Activated T-cell treated with anti-CD3 and anti-CD28 coated beads for 4 hours (primary cell): ENCODE results near the gene ANTXR1.

Experiments
- DNase-seq: peaks from one replicate; pipeline ENCODE4 v3.0.0-alpha.2; 2020

Gene ANTXR1

GRCh38 chr2:69036926-69037325, 23.9 kb downstream of the ANTXR1 start:
- DNase-seq, result no peak

DNA sequence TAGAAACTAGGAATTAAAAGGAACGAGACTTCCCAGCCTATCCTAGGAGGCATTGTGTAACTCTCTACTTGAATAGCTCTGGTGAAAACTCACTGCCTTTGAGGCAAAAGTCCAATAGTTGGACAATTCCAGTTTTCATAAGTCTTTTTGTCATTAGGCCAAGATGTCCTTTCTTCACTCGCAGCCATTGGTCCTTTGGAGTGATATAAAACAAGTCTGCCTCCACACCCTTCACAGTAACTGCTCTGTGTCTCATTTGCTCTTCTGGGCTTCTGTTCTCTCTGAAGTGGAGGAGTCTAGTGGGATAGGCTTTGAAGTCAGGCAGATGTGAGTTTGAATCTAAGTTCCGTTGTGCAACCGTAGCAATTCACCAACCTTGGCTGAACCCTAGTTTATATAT, 28.2 kb downstream of the ANTXR1 start:
- DNase-seq, result no peak

DNA sequence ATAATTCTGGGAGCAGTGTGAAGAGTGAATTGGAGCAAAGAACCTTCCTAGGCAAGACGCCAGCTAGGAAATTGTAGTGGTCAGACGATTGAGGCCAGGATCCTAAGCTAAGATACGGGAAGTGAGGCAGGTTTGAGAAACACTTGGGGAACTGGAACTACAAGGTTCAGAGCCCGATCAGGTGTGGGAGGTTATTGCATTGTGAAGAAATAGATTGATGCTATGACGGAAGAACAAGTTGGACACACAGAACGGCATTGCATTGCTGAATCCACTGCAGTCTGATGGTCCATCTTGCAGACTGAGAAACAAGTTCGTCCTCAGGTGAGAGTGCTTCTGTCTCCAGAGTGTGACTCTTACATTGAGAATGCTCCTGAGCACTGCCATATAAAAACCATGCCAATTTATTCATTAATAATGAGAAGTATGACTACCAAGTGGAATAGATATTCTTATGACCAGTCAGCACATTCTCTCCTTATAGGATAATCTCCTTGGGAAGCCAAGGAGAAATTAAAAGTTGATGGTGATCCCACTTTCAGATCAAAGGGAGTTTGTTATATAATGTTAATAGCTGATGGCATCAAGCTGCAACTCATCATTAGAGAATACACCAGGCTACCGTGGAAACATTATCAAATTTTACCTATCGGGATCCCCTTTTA, 30.9 kb downstream of the ANTXR1 start:
- DNase-seq, result no peak

DNA sequence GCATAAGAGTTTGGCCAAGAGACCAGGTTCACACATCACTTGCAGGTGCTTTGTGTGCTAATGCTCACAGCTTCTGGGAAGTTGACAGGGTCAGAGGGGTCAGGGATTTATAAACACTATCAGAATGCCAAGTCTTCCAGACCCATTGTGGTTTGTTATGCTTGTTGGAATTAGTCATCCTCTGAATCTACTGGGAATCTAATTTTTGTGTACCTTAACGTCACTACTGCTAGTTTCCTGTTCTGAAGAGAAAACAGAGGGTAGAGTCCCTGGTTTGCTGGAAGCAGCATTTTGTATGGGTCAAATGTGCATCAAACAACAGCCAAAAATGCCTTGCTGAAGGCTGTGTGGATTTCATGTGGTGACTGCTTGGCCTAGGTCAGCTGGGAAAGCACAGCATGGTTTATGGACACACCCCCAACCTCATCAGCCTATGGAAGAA, 33.3 kb downstream of the ANTXR1 start:
- DNase-seq, result no peak

GRCh38 chr2:69047625-69048145, 34.7 kb downstream of the ANTXR1 start:
- DNase-seq, result no peak

GRCh38 chr2:69050802-69051201, 37.8 kb downstream of the ANTXR1 start:
- no peak for DNase-seq

GRCh38 chr2:69053416-69053965, 40.5 kb downstream of the ANTXR1 start:
- no peak for DNase-seq

DNA sequence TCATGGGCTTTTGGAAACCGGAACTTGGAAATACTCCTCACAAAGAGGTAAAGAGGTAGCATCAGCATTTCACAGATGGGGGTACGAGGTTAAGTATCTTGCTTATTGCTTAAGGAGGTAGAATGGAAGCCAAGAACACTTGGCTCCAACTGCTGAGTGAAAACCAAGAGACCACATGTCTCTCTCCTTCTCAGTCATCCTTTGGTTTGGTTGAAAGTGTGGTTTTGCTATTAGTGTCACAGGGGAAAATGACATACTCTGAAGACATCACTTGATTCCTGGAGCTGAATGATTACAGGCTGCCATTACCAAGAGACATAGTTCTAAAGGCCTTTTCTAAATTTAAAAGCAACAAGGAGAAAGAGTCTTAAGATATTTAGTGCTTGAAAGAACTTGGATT, 41.5 kb downstream of the ANTXR1 start:
- DNase-seq, result no peak

DNA sequence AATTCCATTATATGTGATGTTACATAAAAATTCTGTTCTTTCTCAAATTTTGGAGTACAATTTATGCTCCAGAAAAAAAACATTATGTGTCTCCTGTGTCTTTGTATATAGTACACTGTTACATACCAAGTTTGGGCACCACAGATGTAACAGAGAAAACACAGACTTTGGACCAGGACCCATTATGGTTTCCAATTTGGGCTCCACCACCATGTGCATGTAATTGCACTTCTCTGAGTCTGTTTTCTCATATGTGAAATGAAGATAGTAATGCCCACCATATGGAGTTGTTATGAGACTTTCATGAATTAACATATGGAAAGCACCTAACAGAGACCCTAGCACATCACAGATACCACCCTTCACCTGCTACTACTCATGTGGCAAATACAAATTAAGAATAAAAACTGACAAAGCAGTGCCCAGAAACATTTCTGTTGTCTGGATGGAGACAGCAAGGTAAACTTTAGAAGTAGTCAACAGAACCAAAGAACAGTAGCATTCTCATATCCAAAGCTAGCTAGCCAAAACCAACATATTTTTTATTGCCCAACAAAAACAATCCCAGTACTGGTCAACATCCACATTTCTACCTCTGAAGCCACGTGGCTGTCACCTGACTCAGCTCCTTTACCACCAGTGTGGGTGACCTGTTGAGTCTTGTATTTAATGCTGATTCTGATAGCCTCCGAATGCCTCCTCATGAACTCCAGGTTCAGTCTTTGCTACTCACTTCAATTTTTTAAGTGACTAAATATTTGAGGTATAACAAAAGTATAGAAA, 42.9 kb downstream of the ANTXR1 start:
- no peak for DNase-seq

GRCh38 chr2:69057660-69058059, 44.7 kb downstream of the ANTXR1 start:
- no peak for DNase-seq

DNA sequence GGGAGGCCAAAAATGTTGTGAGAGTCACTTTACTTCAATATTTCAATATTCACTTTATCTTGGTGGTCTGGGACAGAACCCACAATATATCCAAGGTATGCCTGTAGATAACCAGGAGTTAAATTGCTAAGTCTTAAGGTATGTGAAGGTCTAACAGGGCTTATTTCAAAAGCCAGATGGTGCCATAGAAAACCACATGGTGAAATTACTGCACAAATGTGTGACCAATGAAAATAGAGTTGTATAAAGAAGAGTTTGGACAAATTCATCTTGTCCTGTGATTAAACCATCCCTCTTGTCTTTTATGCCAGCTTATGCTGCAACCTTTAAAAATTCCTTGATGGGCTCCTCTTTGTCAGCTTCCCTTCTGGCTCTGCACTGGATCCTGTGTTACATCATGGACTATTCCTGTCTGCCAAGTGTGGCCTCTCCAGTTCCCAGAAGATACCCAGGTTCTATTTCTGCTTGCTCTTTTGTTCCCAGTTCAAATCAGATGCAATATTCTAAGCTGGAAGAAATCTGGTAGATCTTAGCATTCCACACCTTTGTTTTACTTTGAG, 46.8 kb downstream of the ANTXR1 start:
- no peak for DNase-seq

GRCh38 chr2:69060938-69061501, 48.0 kb downstream of the ANTXR1 start:
- DNase-seq, result no peak

DNA sequence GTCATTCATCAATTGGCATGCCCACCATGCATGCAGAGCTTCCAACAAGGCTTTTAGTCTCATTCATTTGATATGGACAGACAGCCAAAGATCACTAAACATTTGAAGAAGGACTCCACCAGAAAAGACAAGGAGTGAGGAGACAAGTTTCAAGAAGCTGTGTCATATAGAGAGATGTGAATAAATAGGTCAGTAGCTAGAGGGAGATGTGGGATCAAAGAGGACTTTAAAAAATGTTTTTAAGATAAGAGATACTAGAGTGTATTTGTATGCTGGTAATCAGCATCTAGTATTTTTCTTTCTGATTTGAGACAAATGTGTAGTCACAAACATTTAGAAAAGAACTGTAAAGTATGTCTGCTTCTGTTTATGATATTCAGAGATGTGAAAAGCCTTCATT, 48.5 kb downstream of the ANTXR1 start:
- no peak for DNase-seq

GRCh38 chr2:69062307-69062962, 49.5 kb downstream of the ANTXR1 start:
- DNase-seq, result no peak

DNA sequence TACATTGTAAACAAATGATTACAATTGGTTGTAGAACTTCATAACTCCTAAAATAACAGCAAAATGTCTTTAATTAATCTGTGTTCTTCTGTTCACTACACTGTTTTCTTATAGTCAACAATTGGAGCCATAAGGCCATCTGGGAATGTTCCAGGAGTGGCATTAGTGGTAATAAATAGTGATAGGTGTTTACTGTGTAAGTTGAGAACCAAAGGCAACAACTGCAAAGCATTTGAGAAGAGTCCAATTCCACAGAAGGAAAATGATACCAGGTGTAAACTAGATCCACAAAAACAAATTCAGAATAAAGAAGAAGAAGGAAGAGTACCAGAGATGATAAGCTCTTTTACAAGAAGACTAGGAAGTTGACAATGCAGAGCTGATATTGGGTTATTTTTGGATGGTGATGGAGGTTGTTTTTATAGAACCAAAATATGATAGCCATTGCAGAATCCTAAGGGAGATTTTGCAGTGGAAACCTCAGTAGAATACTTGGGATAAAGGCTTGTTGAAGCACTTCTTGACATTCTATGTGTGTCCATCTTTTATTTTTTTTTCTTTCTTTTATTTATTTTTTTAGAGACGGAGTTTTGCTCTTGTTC, 52.9 kb downstream of the ANTXR1 start:
- DNase-seq, result no peak

- DNase-seq, result no peak
Observed at GRCh38 chr2:69067026-69067630, 54.1 kb downstream of the ANTXR1 start.

DNA sequence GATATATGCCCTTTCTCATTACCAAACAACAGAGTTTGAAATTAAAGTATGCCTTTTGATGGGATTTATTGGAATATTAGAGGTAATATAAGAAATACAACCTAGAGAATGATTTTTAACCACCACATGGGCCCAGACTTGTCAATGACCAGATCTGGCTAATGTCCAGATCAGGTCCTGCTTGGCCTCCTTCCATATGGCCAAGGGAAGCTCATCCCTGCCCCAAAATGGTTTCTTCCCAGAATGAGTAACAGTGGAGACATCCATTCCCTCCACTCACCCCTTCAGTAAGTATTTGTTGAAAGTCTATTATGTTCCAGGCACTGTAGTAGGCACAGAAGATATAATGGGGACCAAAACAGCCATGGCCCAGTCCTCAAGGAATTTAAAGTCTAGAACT, 54.9 kb downstream of the ANTXR1 start:
- DNase-seq, result no peak

DNA sequence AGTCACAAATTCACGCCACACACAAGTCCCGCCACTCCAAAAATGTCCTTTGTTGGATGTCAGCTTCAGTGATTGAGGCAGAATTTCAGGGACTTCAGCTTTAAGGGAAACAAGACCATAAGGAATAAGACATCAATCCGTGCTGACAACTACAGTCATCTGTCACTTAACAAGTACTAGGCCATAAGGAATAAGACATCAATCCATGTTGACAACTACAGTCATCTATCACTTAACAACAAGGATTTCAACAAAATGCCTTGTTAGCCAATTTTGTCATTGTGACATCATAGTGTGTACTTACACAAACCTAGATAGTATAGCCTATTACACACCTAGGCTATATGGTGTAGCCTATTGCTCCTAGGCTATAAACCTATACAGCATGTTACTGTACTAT, 58.0 kb downstream of the ANTXR1 start:
- DNase-seq, result no peak

- no peak for DNase-seq
Observed at GRCh38 chr2:69073928-69074570, 61.1 kb downstream of the ANTXR1 start.

DNA sequence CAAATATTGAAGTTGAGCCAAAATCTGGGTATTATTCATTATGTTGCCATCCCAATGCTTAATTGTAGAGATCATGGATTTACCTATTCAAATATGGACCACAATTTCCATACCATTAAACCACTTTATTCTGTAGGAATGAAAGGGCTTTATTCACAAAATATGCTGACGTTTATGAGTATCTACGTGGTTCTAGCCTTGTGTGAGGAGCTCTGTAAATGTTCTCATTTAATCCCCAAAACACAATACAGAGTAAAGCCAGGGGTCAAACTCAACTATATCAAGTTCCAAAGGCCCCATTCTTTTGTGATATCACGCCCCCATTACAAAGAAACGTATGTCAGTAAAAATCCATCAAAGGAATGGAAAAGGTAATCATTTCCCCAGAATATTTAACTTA, 61.9 kb downstream of the ANTXR1 start:
- DNase-seq, result no peak

GRCh38 chr2:69075486-69075885, 62.5 kb downstream of the ANTXR1 start:
- no peak for DNase-seq
